Tibial nerve (tissue), 3 donors: Measurements from ENCODE around the gene DAZAP1.

Experiments
- CTCF ChIP-seq, 5 experiments: fragments of 200-600 bp in 3 of 5; fragments of 450-650 bp in 2 of 5; sonication (generic) in 3 of 5; IDR thresholded peaks; one replicate each; pipeline ENCODE4 v1.5.1; 2016 to 2019; ENCODE audit warnings: antibody characterized with exemption in 5 of 5, mild to moderate bottlenecking in 3 of 5, moderate library complexity in 2 of 5
- POLR2A ChIP-seq, 2 donors: fragments of 450-650 bp; IDR thresholded peaks; one replicate each; pipeline ENCODE4 v1.6.1; 2017; ENCODE audit warnings: antibody characterized with exemption in 2 of 2, mild to moderate bottlenecking in 2 of 2, moderate library complexity in 2 of 2

DNA sequence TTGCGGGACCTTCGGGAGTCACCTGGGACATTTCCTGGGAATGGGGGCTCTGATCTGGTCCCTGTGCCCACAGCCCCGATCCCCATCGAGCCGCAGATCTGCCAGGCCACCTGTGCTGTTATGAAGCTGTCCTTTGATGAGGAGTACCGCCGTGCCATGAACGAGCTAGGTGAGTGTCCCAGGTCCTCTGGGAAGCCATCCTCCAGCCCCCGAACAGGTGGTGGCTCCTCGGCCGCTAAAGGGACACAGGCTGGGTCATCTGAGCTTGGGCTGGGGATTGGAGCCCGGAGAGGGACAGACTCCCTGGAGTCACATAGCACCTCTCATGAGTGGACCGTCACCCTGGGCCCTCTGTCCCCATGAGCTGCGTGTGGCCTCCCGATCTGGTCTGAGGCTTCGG, 50.5 kb downstream of the DAZAP1 start:
- no peak for TF ChIP-seq CTCF (IDR thresholded peaks at IDR 0.05)
- TF ChIP-seq POLR2A (IDR thresholded peaks at IDR 0.05) = no peak
